Bronchial epithelial cell (primary cell): ENCODE data around the gene APLF. TPM values are rescaled to one million over a fixed set of nuclear protein-coding genes. Genes with fewer than 3 reads are reported as not detected.

Source experiments
- DNase-seq: peaks from one replicate; pipeline ENCODE4 v3.0.0-alpha.2; 2010; ENCODE audit warnings: low read depth
- FAIRE-seq: peaks from 2 replicates; lab custom pipeline; 2011; peaks lifted over from hg19 to GRCh38; lab: Jason Lieb, UNC
- H3K27me3 ChIP-seq: 2 replicates; pipeline ENCODE4 v1.5.1; 2011; ENCODE audit warnings: low read length; ENCODE audit not compliant: control insufficient read depth, insufficient read depth
- H3K36me3 ChIP-seq: 2 replicates; pipeline ENCODE4 v1.5.1; 2011; ENCODE audit warnings: low read length; ENCODE audit not compliant: control insufficient read depth, insufficient read depth
- H3K4me3 ChIP-seq: 2 replicates; pipeline ENCODE4 v1.5.1; 2011; ENCODE audit warnings: mild to moderate bottlenecking, low read depth, low read length, control low read depth
- CTCF ChIP-seq: IDR thresholded peaks from 2 replicates; pipeline ENCODE4 v1.5.1; 2011; ENCODE audit warnings: mild to moderate bottlenecking, moderate library complexity, low read length, control low read depth, inconsistent platforms; ENCODE audit not compliant: insufficient read depth, severe bottlenecking
- total RNA-seq: library from RNA; depleted of rRNA; stranded (reverse); fragments of >200 nt; gene quantifications from 2 replicates; pipeline ENCODE4 v1.2.1, GENCODE V29; 2014

APLF gene
- total RNA-seq, 1 donor from 2014 or later: 4.2 TPM

- FAIRE-seq (no peak), DNase-seq (no peak)
- Histone ChIP-seq H3K27me3 (no peaks in the 10 kb centered on the region), H3K36me3 (no peaks in the 10 kb centered on the region), H3K4me3 (no peak overlapping the region)
- TF ChIP-seq CTCF: no peak
Measured at GRCh38 chr2:68447118-68447517, 20.3 kb upstream of the APLF start.

- Histone ChIP-seq H3K36me3 (no peaks in the 10 kb centered on the region), H3K4me3 (no peak overlapping the region), H3K27me3 (no peaks in the 10 kb centered on the region)
- DNase-seq: no peak
- TF ChIP-seq CTCF: no peak
- no peak for FAIRE-seq
Measured at GRCh38 chr2:68448671-68449653, 18.4 kb upstream of the APLF start.

- Histone ChIP-seq H3K36me3 (no peaks in the 10 kb centered on the region), H3K4me3 (no peak overlapping the region), H3K27me3 (no peaks in the 10 kb centered on the region)
- no peak for DNase-seq
- TF ChIP-seq CTCF: no peak
- no peak for FAIRE-seq
Measured at GRCh38 chr2:68452158-68452900, 15.1 kb upstream of the APLF start.

GRCh38 chr2:68453761-68454360 is 13.5 kb upstream of the APLF start:
- TF ChIP-seq CTCF: no peak
- DNase-seq (no peak), FAIRE-seq (no peak)
- H3K27me3 ChIP-seq: no peaks in the 10 kb centered on the region
- no peaks in the 10 kb centered on the region for H3K36me3 ChIP-seq
- no peak overlapping the region for H3K4me3 ChIP-seq

- Histone ChIP-seq H3K27me3 (no peaks in the 10 kb centered on the region), H3K36me3 (no peaks in the 10 kb centered on the region), H3K4me3 (no peak overlapping the region)
- no peak for FAIRE-seq
- DNase-seq: no peak
- no peak for TF ChIP-seq CTCF
Measured at GRCh38 chr2:68454719-68455118, 12.7 kb upstream of the APLF start.
